KMS-11 (cell line): Measurements from ENCODE around the gene AGPAT1.

Experiments used
- H2AFZ ChIP-seq: fragments of 200-600 bp; sonication (generic); 2 replicates; pipeline ENCODE4 v1.6.1; 2016; ENCODE audit warnings: antibody characterized with exemption, mixed run types, low read depth
- H3K27ac ChIP-seq: fragments of 200-600 bp; sonication (generic); 2 replicates; pipeline ENCODE4 v1.6.1; 2016; ENCODE audit warnings: mild to moderate bottlenecking, mixed run types
- H3K27me3 ChIP-seq: fragments of 200-600 bp; sonication (generic); 2 replicates; pipeline ENCODE4 v1.6.1; 2017; ENCODE audit warnings: mild to moderate bottlenecking, low read depth, mixed run types, moderate library complexity; ENCODE audit not compliant: insufficient read depth
- H3K36me3 ChIP-seq: fragments of 200-600 bp; sonication (generic); 2 replicates; pipeline ENCODE4 v1.6.1; 2017; ENCODE audit warnings: mild to moderate bottlenecking, mixed run types; ENCODE audit not compliant: insufficient read depth
- H3K4me1 ChIP-seq: fragments of 200-600 bp; sonication (generic); 2 replicates; pipeline ENCODE4 v1.6.1; 2016; ENCODE audit warnings: mild to moderate bottlenecking, low read depth, mixed run types; ENCODE audit not compliant: poor library complexity, severe bottlenecking
- H3K4me2 ChIP-seq: fragments of 200-600 bp; sonication (generic); 2 replicates; pipeline ENCODE4 v1.7.0; 2016; ENCODE audit warnings: mild to moderate bottlenecking, mixed run types
- H3K4me3 ChIP-seq: fragments of 200-600 bp; sonication (generic); IDR thresholded peaks from 2 replicates; pipeline ENCODE4 v1.6.1; 2017; ENCODE audit warnings: low read depth, low read length, mixed read lengths; ENCODE audit not compliant: insufficient read depth
- H3K79me2 ChIP-seq: fragments of 200-600 bp; sonication (generic); 2 replicates; pipeline ENCODE4 v1.6.1; 2016; ENCODE audit warnings: low read depth, mixed run types; ENCODE audit not compliant: insufficient read depth
- H3K9ac ChIP-seq: fragments of 200-600 bp; sonication (generic); 2 replicates; pipeline ENCODE4 v1.6.1; 2016; ENCODE audit warnings: mild to moderate bottlenecking, mixed run types
- H4K20me1 ChIP-seq: fragments of 200-600 bp; sonication (generic); 2 replicates; pipeline ENCODE4 v1.6.1; 2016; ENCODE audit warnings: mild to moderate bottlenecking, mixed run types; ENCODE audit not compliant: insufficient read depth
- CTCF ChIP-seq: fragments of 200-600 bp; sonication (generic); conservative IDR thresholded peaks from 2 replicates; pipeline ENCODE4 v1.6.1; 2017; ENCODE audit warnings: low read depth, mild to moderate bottlenecking, antibody characterized with exemption, low read length, moderate library complexity, mixed read lengths

AGPAT1 gene

GRCh38 chr6:32175711-32176475 lies at the start of gene AGPAT1:
Gene AGPAT1 (minus strand): TSS chr6:32176084. CDS start chr6:32171496, 4,588 bp downstream.
- Histone ChIP-seq H3K27ac (peak within 1 kb of the TSS; percentile 72; the same call in 1 of the 2 replicates), H3K27me3 (no peaks in the 10 kb centered on the region), H4K20me1 (no peaks in the 10 kb centered on the region), H3K36me3 (no peaks in the 10 kb centered on the region), H3K79me2 (no peaks in the 10 kb centered on the region), H2AFZ (peak within 1 kb of the TSS; percentile 75; the same call in 1 of the 2 replicates), H3K4me1 (peaks cover 21% of the 10 kb centered on the region), H3K9ac (peak within 1 kb of the TSS; percentile 68), H3K4me2 (peak within 1 kb of the TSS; percentile 97), H3K4me3 (peak within 1 kb of the TSS; percentile 16)
- no peak for TF ChIP-seq CTCF

GRCh38 chr6:32224696-32225095 lies 48.8 kb upstream of the AGPAT1 start:
- H3K27ac ChIP-seq = no peak overlapping the region
- H3K36me3 ChIP-seq = no peaks in the 10 kb centered on the region
- H3K9ac ChIP-seq = no peak overlapping the region
- H3K4me3 ChIP-seq = no peak overlapping the region
- H3K79me2 ChIP-seq = no peaks in the 10 kb centered on the region
- no peak overlapping the region for H3K4me2 ChIP-seq
- no peak for TF ChIP-seq CTCF
- no peaks in the 10 kb centered on the region for H4K20me1 ChIP-seq
- no peak overlapping the region for H2AFZ ChIP-seq
- no peaks in the 10 kb centered on the region for H3K4me1 ChIP-seq
- no peaks in the 10 kb centered on the region for H3K27me3 ChIP-seq

GRCh38 chr6:32223258-32224235 lies 47.7 kb upstream of the AGPAT1 start, which contains the start of gene NOTCH4:
Gene NOTCH4 (minus strand): TSS chr6:32224067. CDS start chr6:32223928, 139 bp downstream.
- TF ChIP-seq CTCF = no peak
- Histone ChIP-seq H3K36me3 (no peaks in the 10 kb centered on the region), H2AFZ (no peak within 1 kb of the TSS), H3K9ac (no peak within 1 kb of the TSS), H3K4me3 (no peak within 1 kb of the TSS), H3K27me3 (no peaks in the 10 kb centered on the region; the same call in 1 of the 2 replicates), H3K4me2 (no peak within 1 kb of the TSS), H4K20me1 (no peaks in the 10 kb centered on the region), H3K27ac (no peak within 1 kb of the TSS), H3K4me1 (no peaks in the 10 kb centered on the region), H3K79me2 (no peaks in the 10 kb centered on the region)

- H3K27ac ChIP-seq = no peak overlapping the region
- no peak overlapping the region for H2AFZ ChIP-seq
- no peak for TF ChIP-seq CTCF
- H3K79me2 ChIP-seq = no peaks in the 10 kb centered on the region
- no peak overlapping the region for H3K9ac ChIP-seq
- H3K27me3 ChIP-seq = no peaks in the 10 kb centered on the region; the same call in 1 of the 2 replicates
- H3K4me1 ChIP-seq = no peaks in the 10 kb centered on the region
- H3K4me3 ChIP-seq = no peak overlapping the region
- no peaks in the 10 kb centered on the region for H3K36me3 ChIP-seq
- no peak overlapping the region for H3K4me2 ChIP-seq
- H4K20me1 ChIP-seq = no peaks in the 10 kb centered on the region
Observed at GRCh38 chr6:32222333-32223230, 46.7 kb upstream of the AGPAT1 start.
